Muscle layer of duodenum (tissue), 2 donors: ENCODE results near the gene LDB2.
"Not testable (repeated sequence)": the region's sequence is repeated elsewhere in the genome, so short reads cannot be mapped to it uniquely, and the experiment has no call there.

Experiments
- H3K27ac ChIP-seq: one replicate; pipeline ENCODE4 v1.7.0; 2013; ENCODE audit warnings: mild to moderate bottlenecking, low read length
- H3K27me3 ChIP-seq: one replicate; pipeline ENCODE4 v1.7.0; 2013; ENCODE audit warnings: low read depth, mild to moderate bottlenecking, control low read depth, low read length
- H3K36me3 ChIP-seq, 2 donors: one replicate each; pipeline ENCODE4 v1.7.0; 2013; ENCODE audit warnings: low read length in 2 of 2, control low read depth in 1 of 2, mild to moderate bottlenecking in 1 of 2; ENCODE audit not compliant: insufficient read depth in 2 of 2, control insufficient read depth in 1 of 2
- H3K4me1 ChIP-seq, 2 donors: one replicate each; pipeline ENCODE4 v1.7.0; 2013; ENCODE audit warnings: low read length in 2 of 2, mild to moderate bottlenecking in 2 of 2, control low read depth in 1 of 2, moderate library complexity in 1 of 2; ENCODE audit not compliant: insufficient read depth in 2 of 2, control insufficient read depth in 1 of 2
- H3K4me3 ChIP-seq, 2 donors: one replicate each; pipeline ENCODE4 v1.7.0; 2013; ENCODE audit warnings: low read length in 2 of 2, low read depth in 1 of 2, mild to moderate bottlenecking in 1 of 2
- H3K9me3 ChIP-seq, 2 donors: one replicate each; pipeline ENCODE4 v1.7.0; 2013; ENCODE audit warnings: low read length in 2 of 2, control low read depth in 1 of 2, mild to moderate bottlenecking in 1 of 2; ENCODE audit not compliant: control insufficient read depth in 1 of 2
- donor health status: healthy.

Gene LDB2

GRCh38 chr4:16569790-16570189, 328.7 kb downstream of the LDB2 start:
- Histone ChIP-seq H3K36me3 (no peaks in the 10 kb centered on the region), H3K9me3 (peaks cover 0 to under 1% of the 10 kb centered on the region in 2 donors), H3K4me1 (no peaks in the 10 kb centered on the region), H3K27me3 (no peaks in the 10 kb centered on the region), H3K27ac (no peak overlapping the region), H3K4me3 (no peak overlapping the region)

GRCh38 chr4:16557316-16557715, 341.1 kb downstream of the LDB2 start:
- H3K27me3 ChIP-seq, H3K9me3 ChIP-seq, H3K27ac ChIP-seq, H3K36me3 ChIP-seq, H3K4me3 ChIP-seq, H3K4me1 ChIP-seq: not testable (repeated sequence)

GRCh38 chr4:16555156-16555555, 343.3 kb downstream of the LDB2 start:
- Histone ChIP-seq H3K36me3 (no peaks in the 10 kb centered on the region), H3K27ac (no peak overlapping the region), H3K27me3 (no peaks in the 10 kb centered on the region), H3K9me3 (no peaks in the 10 kb centered on the region), H3K4me1 (no peaks in the 10 kb centered on the region), H3K4me3 (no peak overlapping the region)

- Histone ChIP-seq H3K4me1 (no peaks in the 10 kb centered on the region), H3K4me3 (no peak overlapping the region), H3K27me3 (no peaks in the 10 kb centered on the region), H3K27ac (no peak overlapping the region), H3K9me3 (no peaks in the 10 kb centered on the region), H3K36me3 (no peaks in the 10 kb centered on the region)
Measured at GRCh38 chr4:16550531-16550930, 347.9 kb downstream of the LDB2 start.

- Histone ChIP-seq H3K27me3 (no peaks in the 10 kb centered on the region), H3K36me3 (no peaks in the 10 kb centered on the region), H3K9me3 (no peaks in the 10 kb centered on the region), H3K4me3 (no peak overlapping the region), H3K27ac (no peak overlapping the region), H3K4me1 (no peaks in the 10 kb centered on the region)
Measured at GRCh38 chr4:16545656-16546055, 352.8 kb downstream of the LDB2 start.

GRCh38 chr4:16544869-16545268, 353.6 kb downstream of the LDB2 start:
- Histone ChIP-seq H3K9me3 (no peaks in the 10 kb centered on the region), H3K36me3 (no peaks in the 10 kb centered on the region), H3K27me3 (no peaks in the 10 kb centered on the region), H3K4me3 (no peak overlapping the region), H3K27ac (no peak overlapping the region), H3K4me1 (no peaks in the 10 kb centered on the region)

- Histone ChIP-seq H3K4me3 (no peak overlapping the region), H3K27ac (no peak overlapping the region), H3K36me3 (no peaks in the 10 kb centered on the region), H3K4me1 (no peaks in the 10 kb centered on the region), H3K27me3 (no peaks in the 10 kb centered on the region), H3K9me3 (no peaks in the 10 kb centered on the region)
Measured at GRCh38 chr4:16544251-16544721, 354.2 kb downstream of the LDB2 start.

GRCh38 chr4:16537926-16538325, 360.5 kb downstream of the LDB2 start:
- H3K27me3 ChIP-seq, result no peaks in the 10 kb centered on the region
- H3K9me3 ChIP-seq, result no peaks in the 10 kb centered on the region
- no peak overlapping the region for H3K27ac ChIP-seq
- no peaks in the 10 kb centered on the region for H3K36me3 ChIP-seq
- H3K4me1 ChIP-seq, result peaks cover 0 to under 1% of the 10 kb centered on the region in 2 donors
- H3K4me3 ChIP-seq, result no peak overlapping the region

GRCh38 chr4:16532240-16532970, 366.0 kb downstream of the LDB2 start:
- H3K9me3 ChIP-seq, result no peaks in the 10 kb centered on the region
- peaks cover 5 to 10% of the 10 kb centered on the region in 2 donors for H3K4me1 ChIP-seq
- H3K27ac ChIP-seq, result no peak overlapping the region
- H3K36me3 ChIP-seq, result no peaks in the 10 kb centered on the region
- no peak overlapping the region for H3K4me3 ChIP-seq
- H3K27me3 ChIP-seq, result no peaks in the 10 kb centered on the region

- no peaks in the 10 kb centered on the region for H3K9me3 ChIP-seq
- no peaks in the 10 kb centered on the region for H3K27me3 ChIP-seq
- H3K4me3 ChIP-seq, result no peak overlapping the region
- H3K36me3 ChIP-seq, result no peaks in the 10 kb centered on the region
- no peak overlapping the region for H3K27ac ChIP-seq
- H3K4me1 ChIP-seq, result peaks cover 5 to 10% of the 10 kb centered on the region in 2 donors
Measured at GRCh38 chr4:16530688-16531635, 367.5 kb downstream of the LDB2 start.

GRCh38 chr4:16524911-16525554, 373.4 kb downstream of the LDB2 start:
- Histone ChIP-seq H3K4me3 (no peak overlapping the region), H3K36me3 (no peaks in the 10 kb centered on the region), H3K27me3 (no peaks in the 10 kb centered on the region), H3K4me1 (no peaks in the 10 kb centered on the region), H3K9me3 (no peaks in the 10 kb centered on the region), H3K27ac (no peak overlapping the region)
